Measurements from ENCODE around the gene CHD1. TPM values are rescaled to one million over a fixed set of nuclear protein-coding genes. Genes with fewer than 3 reads are reported as not detected.

CHD1 gene
- total RNA-seq, 1 donor from 2014 or later: 35.5 TPM

GRCh38 chr5:98941131-98941883 lies 12.5 kb upstream of the CHD1 start:
- DNase-seq (ENCODE audit: low spot score in 2 of 2): no peak
- intact Hi-C loops (cut with DNase I): no loop called here
- H3K9me3 ChIP-seq: no peaks in the 10 kb centered on the region
- H3K27me3 ChIP-seq: no peaks in the 10 kb centered on the region
- no peak for TF ChIP-seq CTCF (IDR thresholded peaks at IDR 0.05)
- H3K4me3 ChIP-seq: no peak overlapping the region
- H3K4me1 ChIP-seq: peaks cover 0 to 3% of the 10 kb centered on the region in 2 donors
- no peaks in the 10 kb centered on the region for H3K36me3 ChIP-seq
- H3K27ac ChIP-seq: no peak overlapping the region

GRCh38 chr5:98940581-98940980 lies 11.8 kb upstream of the CHD1 start:
- no peak for TF ChIP-seq CTCF (IDR thresholded peaks at IDR 0.05)
- Histone ChIP-seq H3K27me3 (no peaks in the 10 kb centered on the region), H3K36me3 (no peaks in the 10 kb centered on the region), H3K27ac (no peak overlapping the region), H3K4me1 (peaks cover 0 to 3% of the 10 kb centered on the region in 2 donors), H3K4me3 (no peak overlapping the region), H3K9me3 (no peaks in the 10 kb centered on the region)
- DNase-seq (ENCODE audit: low spot score in 2 of 2): no peak
- intact Hi-C loops (cut with DNase I): no loop called here

- H3K27ac ChIP-seq: peak overlapping the region in 1 of 2 donors; percentile 7
- H3K4me1 ChIP-seq: peaks cover 0 to 3% of the 10 kb centered on the region in 2 donors
- no peaks in the 10 kb centered on the region for H3K36me3 ChIP-seq
- H3K4me3 ChIP-seq: no peak overlapping the region
- no peak for TF ChIP-seq CTCF (IDR thresholded peaks at IDR 0.05)
- no peak for DNase-seq (ENCODE audit: low spot score in 2 of 2)
- no peaks in the 10 kb centered on the region for H3K9me3 ChIP-seq
- intact Hi-C loops (cut with DNase I): no loop called here
- no peaks in the 10 kb centered on the region for H3K27me3 ChIP-seq
Observed at GRCh38 chr5:98938464-98938863, 9.7 kb upstream of the CHD1 start.

- Histone ChIP-seq H3K9me3 (no peaks in the 10 kb centered on the region), H3K27me3 (no peaks in the 10 kb centered on the region), H3K27ac (no peak overlapping the region), H3K4me3 (no peak overlapping the region), H3K36me3 (no peaks in the 10 kb centered on the region), H3K4me1 (peaks cover 0 to 5% of the 10 kb centered on the region in 2 donors)
- DNase-seq (ENCODE audit: low spot score in 2 of 2): no peak
- no peak for TF ChIP-seq CTCF (IDR thresholded peaks at IDR 0.05)
- intact Hi-C loops (cut with DNase I): no loop called here
Observed at GRCh38 chr5:98936948-98937715, 8.3 kb upstream of the CHD1 start.

- intact Hi-C loops (cut with DNase I): no loop called here
- H3K4me1 ChIP-seq: peaks cover 0 to 11% of the 10 kb centered on the region in 2 donors
Observed at GRCh38 chr5:98935206-98935605, 6.4 kb upstream of the CHD1 start.

More at GRCh38 chr5:98935206-98935605, 6.4 kb upstream of the CHD1 start:
- DNase-seq (ENCODE audit: low spot score in 2 of 2): no peak
- TF ChIP-seq CTCF (IDR thresholded peaks at IDR 0.05): no peak
- no peak overlapping the region for H3K27ac ChIP-seq
- H3K4me3 ChIP-seq: no peak overlapping the region
- no peaks in the 10 kb centered on the region for H3K27me3 ChIP-seq
- no peaks in the 10 kb centered on the region for H3K36me3 ChIP-seq
- H3K9me3 ChIP-seq: no peaks in the 10 kb centered on the region

Measured in ascending aorta (tissue), 2 donors.